Measurements from ENCODE around the gene KMO.

The KMO gene

DNA sequence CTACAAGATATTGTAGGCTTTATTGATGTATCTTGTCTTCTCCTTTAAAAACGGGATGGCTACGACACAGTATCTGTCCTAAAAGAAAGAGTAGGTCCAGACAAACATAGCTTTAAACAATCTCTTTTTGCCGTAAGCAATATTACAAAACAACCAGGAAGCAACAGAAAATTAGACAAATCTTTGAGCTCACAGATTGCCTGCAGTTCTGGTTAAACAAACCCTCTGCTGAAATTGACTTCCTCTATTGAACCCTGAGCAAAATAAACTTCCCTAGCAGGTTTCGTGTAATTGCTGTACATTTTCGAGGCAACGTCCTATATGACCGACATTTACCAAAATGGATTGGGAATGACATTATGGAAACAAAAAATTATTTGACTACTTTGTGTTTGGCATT is 57.3 kb downstream of the KMO start:
- Histone ChIP-seq H3K9me2 (replicated peaks; ENCODE audit: low read depth, low read length) (no peaks in the 10 kb centered on the region), H3K4me2 (ENCODE audit: low read depth, low read length, poor library complexity, severe bottlenecking) (no peak overlapping the region), H4K20me1 (ENCODE audit: insufficient read depth, low read length, poor library complexity, severe bottlenecking) (no peaks in the 10 kb centered on the region), H3K27me3 (ENCODE audit: insufficient read depth, low read length, poor library complexity, severe bottlenecking) (no peaks in the 10 kb centered on the region), H3K36me3 (ENCODE audit: insufficient read depth, low read length) (no peaks in the 10 kb centered on the region), H2AFZ (ENCODE audit: low read length) (no peak overlapping the region), H3K4me3 (ENCODE audit: low read length, poor library complexity, severe bottlenecking) (no peak overlapping the region), H3K9me3 (ENCODE audit: insufficient read depth, low read depth, low read length) (no peaks in the 10 kb centered on the region), H3K4me1 (ENCODE audit: insufficient read depth, low read length, poor library complexity, severe bottlenecking) (no peaks in the 10 kb centered on the region), H3F3A (ENCODE audit: low read depth) (no peaks in the 10 kb centered on the region), H3K79me2 (ENCODE audit: insufficient read depth, low read length) (no peaks in the 10 kb centered on the region), H3K9ac (ENCODE audit: low read depth, low read length, poor library complexity, severe bottlenecking) (no peak overlapping the region)
- TF ChIP-seq EZH2phosphoT487 (IDR thresholded peaks at IDR 0.05; ENCODE audit: borderline replicate concordance) = no peak
- TF ChIP-seq, protein P1, sequence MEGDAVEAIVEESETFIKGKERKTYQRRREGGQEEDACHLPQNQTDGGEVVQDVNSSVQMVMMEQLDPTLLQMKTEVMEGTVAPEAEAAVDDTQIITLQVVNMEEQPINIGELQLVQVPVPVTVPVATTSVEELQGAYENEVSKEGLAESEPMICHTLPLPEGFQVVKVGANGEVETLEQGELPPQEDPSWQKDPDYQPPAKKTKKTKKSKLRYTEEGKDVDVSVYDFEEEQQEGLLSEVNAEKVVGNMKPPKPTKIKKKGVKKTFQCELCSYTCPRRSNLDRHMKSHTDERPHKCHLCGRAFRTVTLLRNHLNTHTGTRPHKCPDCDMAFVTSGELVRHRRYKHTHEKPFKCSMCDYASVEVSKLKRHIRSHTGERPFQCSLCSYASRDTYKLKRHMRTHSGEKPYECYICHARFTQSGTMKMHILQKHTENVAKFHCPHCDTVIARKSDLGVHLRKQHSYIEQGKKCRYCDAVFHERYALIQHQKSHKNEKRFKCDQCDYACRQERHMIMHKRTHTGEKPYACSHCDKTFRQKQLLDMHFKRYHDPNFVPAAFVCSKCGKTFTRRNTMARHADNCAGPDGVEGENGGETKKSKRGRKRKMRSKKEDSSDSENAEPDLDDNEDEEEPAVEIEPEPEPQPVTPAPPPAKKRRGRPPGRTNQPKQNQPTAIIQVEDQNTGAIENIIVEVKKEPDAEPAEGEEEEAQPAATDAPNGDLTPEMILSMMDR (conservative IDR thresholded peaks at IDR 0.05; ENCODE audit: low read length) = no peak

DNA sequence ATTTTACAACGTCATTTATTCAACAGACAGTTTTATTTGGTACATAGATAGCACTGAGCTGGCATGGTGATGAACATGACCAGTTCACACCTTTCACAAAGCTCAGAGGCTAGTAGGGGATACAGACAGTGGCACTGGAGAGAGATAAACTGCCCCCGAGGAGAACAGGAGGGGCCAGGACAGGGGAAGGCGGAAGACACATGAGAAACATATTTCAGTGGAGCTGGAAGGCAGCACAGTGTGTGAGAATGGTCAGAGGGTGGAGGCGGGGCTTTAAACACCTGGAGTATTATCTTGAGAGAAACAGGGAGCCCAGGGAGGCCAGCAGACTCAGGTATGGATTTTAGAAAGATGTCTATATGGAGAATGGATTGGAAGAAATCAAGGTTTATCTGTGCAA is 58.5 kb downstream of the KMO start:
- Histone ChIP-seq H3K9me2 (replicated peaks; ENCODE audit: low read depth, low read length) (no peaks in the 10 kb centered on the region), H2AFZ (ENCODE audit: low read length) (no peak overlapping the region), H3K27me3 (ENCODE audit: insufficient read depth, low read length, poor library complexity, severe bottlenecking) (no peaks in the 10 kb centered on the region), H3K4me3 (ENCODE audit: low read length, poor library complexity, severe bottlenecking) (no peak overlapping the region), H3K9ac (ENCODE audit: low read depth, low read length, poor library complexity, severe bottlenecking) (no peak overlapping the region), H3F3A (ENCODE audit: low read depth) (no peaks in the 10 kb centered on the region), H3K9me3 (ENCODE audit: insufficient read depth, low read depth, low read length) (no peaks in the 10 kb centered on the region), H3K4me2 (ENCODE audit: low read depth, low read length, poor library complexity, severe bottlenecking) (no peak overlapping the region), H3K36me3 (ENCODE audit: insufficient read depth, low read length) (no peaks in the 10 kb centered on the region), H3K79me2 (ENCODE audit: insufficient read depth, low read length) (no peaks in the 10 kb centered on the region), H3K4me1 (ENCODE audit: insufficient read depth, low read length, poor library complexity, severe bottlenecking) (no peaks in the 10 kb centered on the region), H4K20me1 (ENCODE audit: insufficient read depth, low read length, poor library complexity, severe bottlenecking) (no peaks in the 10 kb centered on the region)
- TF ChIP-seq, protein P1 (conservative IDR thresholded peaks at IDR 0.05; ENCODE audit: low read length) = no peak
- TF ChIP-seq EZH2phosphoT487 (IDR thresholded peaks at IDR 0.05; ENCODE audit: borderline replicate concordance) = no peak

- Histone ChIP-seq H3K79me2 (ENCODE audit: insufficient read depth, low read length) (no peaks in the 10 kb centered on the region), H4K20me1 (ENCODE audit: insufficient read depth, low read length, poor library complexity, severe bottlenecking) (no peaks in the 10 kb centered on the region), H3K4me1 (ENCODE audit: insufficient read depth, low read length, poor library complexity, severe bottlenecking) (no peaks in the 10 kb centered on the region), H3K4me3 (ENCODE audit: low read length, poor library complexity, severe bottlenecking) (no peak overlapping the region), H3K9me3 (ENCODE audit: insufficient read depth, low read depth, low read length) (no peaks in the 10 kb centered on the region), H3K9me2 (replicated peaks; ENCODE audit: low read depth, low read length) (no peaks in the 10 kb centered on the region), H3K27me3 (ENCODE audit: insufficient read depth, low read length, poor library complexity, severe bottlenecking) (no peaks in the 10 kb centered on the region), H3K9ac (ENCODE audit: low read depth, low read length, poor library complexity, severe bottlenecking) (no peak overlapping the region), H3K36me3 (ENCODE audit: insufficient read depth, low read length) (no peaks in the 10 kb centered on the region), H2AFZ (ENCODE audit: low read length) (no peak overlapping the region), H3K4me2 (ENCODE audit: low read depth, low read length, poor library complexity, severe bottlenecking) (no peak overlapping the region), H3F3A (ENCODE audit: low read depth) (no peaks in the 10 kb centered on the region)
- TF ChIP-seq, protein P1 (conservative IDR thresholded peaks at IDR 0.05; ENCODE audit: low read length) = no peak
- TF ChIP-seq EZH2phosphoT487 (IDR thresholded peaks at IDR 0.05; ENCODE audit: borderline replicate concordance) = no peak
Measured at GRCh38 chr1:241591317-241591716, 59.1 kb downstream of the KMO start.
